Measurements from ENCODE around the gene ATG7.
A peak's percentile ranks its signal among the peaks of the same experiment; 100 is the strongest.
"Not testable (repeated sequence)": the region's sequence is repeated elsewhere in the genome, so short reads cannot be mapped to it uniquely, and the experiment has no call there.

ATG7 gene

DNA sequence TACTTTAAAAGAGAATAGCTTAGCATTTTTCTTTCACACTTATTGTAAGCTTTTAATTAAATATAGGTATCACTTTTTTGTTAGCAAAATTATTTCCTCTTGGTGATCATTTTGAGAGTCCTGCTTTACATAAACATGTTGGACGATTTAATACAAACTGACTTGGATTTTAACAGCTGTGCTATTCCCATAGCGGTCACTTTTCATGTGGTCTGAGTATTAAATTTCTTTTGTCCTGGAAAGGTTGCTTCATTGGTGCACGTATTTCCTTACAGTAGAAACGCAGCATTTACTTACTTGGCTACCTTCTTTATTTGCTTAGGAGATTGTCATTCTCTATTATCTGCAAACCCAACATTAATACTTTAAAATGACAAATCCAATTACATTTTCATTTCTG is 109.4 kb downstream of the ATG7 start:
- DNase-seq (ENCODE audit: low read depth, low spot score), result no peak
- H3K27ac ChIP-seq, result no peak overlapping the region

- no peak overlapping the region for H3K27ac ChIP-seq
- no peak for DNase-seq (ENCODE audit: low read depth, low spot score)
Measured at GRCh38 chr3:11382146-11382745, 110.0 kb downstream of the ATG7 start.

GRCh38 chr3:11384074-11384473 is 111.9 kb downstream of the ATG7 start:
- no peak for DNase-seq (ENCODE audit: low read depth, low spot score)
- H3K27ac ChIP-seq, result no peak overlapping the region

- no peak for DNase-seq (ENCODE audit: low read depth, low spot score)
- H3K27ac ChIP-seq, result no peak overlapping the region
Measured at GRCh38 chr3:11385326-11385725, 113.1 kb downstream of the ATG7 start.

- DNase-seq (ENCODE audit: low read depth, low spot score), result no peak
- H3K27ac ChIP-seq, result no peak overlapping the region
Measured at GRCh38 chr3:11385891-11386290, 113.7 kb downstream of the ATG7 start.

DNA sequence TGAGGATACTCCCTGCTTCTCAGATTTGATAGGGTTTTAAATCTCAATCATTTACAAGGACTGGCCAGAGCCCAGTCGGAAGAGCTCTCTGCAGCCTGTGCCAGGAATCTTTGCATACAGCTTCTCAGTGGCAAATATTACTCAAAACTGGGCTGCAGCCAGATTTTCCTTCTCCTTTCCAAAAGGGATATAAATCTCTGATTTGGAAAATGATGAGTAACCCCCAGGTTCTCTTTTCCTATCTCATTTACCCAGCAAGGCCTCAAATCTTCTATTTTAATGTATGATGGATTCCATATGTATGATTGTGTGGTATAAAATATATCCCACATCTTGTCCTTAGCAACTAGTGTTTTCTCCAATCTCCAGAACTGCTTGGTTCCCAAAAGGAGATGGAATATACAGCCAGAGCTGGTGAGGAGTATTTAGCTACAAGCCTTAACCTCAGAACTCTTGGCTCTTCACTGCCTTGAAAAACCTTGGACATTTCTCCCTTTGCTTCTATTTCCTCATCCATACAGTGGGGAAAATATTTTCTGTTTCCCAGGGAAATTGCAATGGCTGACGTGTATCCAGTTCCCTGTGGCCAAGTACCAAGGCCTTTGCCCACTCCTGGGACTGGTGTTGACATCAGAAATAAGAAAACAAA is 114.4 kb downstream of the ATG7 start:
- no peak overlapping the region for H3K27ac ChIP-seq
- no peak for DNase-seq (ENCODE audit: low read depth, low spot score)

- H3K27ac ChIP-seq, result no peak overlapping the region
- DNase-seq (ENCODE audit: low read depth, low spot score), result no peak
Measured at GRCh38 chr3:11389386-11390268, 117.4 kb downstream of the ATG7 start.

- DNase-seq (ENCODE audit: low read depth, low spot score), result no peak
Measured at GRCh38 chr3:11390411-11391131, 118.4 kb downstream of the ATG7 start.

GRCh38 chr3:11391174-11391879 is 119.1 kb downstream of the ATG7 start:
- H3K27ac ChIP-seq, result no peak overlapping the region
- no peak for DNase-seq (ENCODE audit: low read depth, low spot score)

More at GRCh38 chr3:11390411-11391131, 118.4 kb downstream of the ATG7 start:
- H3K27ac ChIP-seq, result no peak overlapping the region

DNA sequence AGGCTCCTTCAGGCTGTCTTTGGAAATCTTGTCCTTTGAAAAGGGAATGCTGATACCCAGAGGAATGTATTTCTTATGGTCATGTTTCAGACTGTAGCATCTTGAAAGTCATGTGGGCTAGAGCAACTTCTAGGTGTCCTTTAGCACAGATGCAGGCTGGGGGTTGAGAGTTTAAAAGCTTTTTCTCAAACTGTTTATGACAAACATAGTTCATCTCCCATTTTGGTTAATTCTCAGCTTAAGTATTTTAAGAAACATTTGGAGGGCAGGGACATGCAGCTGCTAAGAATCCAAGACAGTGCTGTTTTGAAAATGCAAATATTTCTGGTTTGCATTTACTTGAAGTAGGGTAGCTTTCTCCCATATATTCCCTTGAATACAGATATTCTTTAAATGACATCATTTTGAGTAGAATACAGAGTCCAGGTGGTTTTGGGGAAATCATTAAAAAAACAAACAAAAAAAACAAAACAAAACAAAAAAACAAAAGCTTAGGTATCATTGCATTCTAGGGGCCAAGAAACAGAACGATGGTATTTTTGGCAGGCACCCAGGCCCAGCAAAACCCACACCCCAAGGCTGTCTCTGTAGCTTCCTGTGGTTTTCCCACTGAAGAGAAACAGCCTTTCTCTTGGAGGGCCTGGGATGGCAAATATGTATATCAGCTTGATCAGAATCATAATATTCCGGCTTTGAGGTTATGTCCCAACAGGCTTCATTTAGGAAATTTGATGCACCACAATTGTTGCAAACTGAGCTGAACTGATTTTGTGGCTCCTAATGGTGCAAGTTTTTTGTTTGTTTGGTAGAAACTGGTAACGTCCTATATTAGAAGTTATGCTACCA is 120.0 kb downstream of the ATG7 start:
- peak overlapping the region; percentile 11 for H3K27ac ChIP-seq
- no peak for DNase-seq (ENCODE audit: low read depth, low spot score)

GRCh38 chr3:11392860-11393114 is 120.6 kb downstream of the ATG7 start:
- H3K27ac ChIP-seq, result peak overlapping the region; percentile 11
- DNase-seq (ENCODE audit: low read depth, low spot score), result no peak

DNA sequence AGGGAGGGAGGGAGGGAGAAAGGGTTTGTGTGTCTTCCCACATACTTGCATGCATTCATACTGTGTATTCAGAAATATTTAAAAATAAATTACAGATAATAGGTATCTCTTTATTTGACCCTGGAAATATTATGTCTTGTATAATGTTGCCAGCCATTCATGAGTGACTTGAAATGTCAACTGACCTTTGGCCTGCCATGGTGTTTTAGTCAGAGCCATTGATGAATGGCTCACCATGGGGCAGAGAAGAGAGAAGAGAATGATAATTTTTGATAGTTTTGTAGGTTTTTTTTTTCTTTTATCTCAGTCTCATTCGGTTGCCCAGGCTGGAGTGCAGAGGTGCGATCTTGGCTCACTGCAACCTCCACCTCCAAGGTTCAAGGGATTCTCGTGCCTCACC is 121.2 kb downstream of the ATG7 start:
- no peak for DNase-seq (ENCODE audit: low read depth, low spot score)

GRCh38 chr3:11394392-11394791 is 122.2 kb downstream of the ATG7 start:
- DNase-seq (ENCODE audit: low read depth, low spot score), result no peak
- no peak overlapping the region for H3K27ac ChIP-seq

More for the DNA sequence above, 121.2 kb downstream of the ATG7 start:
- no peak overlapping the region for H3K27ac ChIP-seq

- DNase-seq (ENCODE audit: low read depth, low spot score), result no peak
- H3K27ac ChIP-seq, result no peak overlapping the region
Measured at GRCh38 chr3:11400213-11400612, 128.0 kb downstream of the ATG7 start.

- H3K27ac ChIP-seq, result no peak overlapping the region
- no peak for DNase-seq (ENCODE audit: low read depth, low spot score)
Measured at GRCh38 chr3:11401434-11401833, 129.2 kb downstream of the ATG7 start.

DNA sequence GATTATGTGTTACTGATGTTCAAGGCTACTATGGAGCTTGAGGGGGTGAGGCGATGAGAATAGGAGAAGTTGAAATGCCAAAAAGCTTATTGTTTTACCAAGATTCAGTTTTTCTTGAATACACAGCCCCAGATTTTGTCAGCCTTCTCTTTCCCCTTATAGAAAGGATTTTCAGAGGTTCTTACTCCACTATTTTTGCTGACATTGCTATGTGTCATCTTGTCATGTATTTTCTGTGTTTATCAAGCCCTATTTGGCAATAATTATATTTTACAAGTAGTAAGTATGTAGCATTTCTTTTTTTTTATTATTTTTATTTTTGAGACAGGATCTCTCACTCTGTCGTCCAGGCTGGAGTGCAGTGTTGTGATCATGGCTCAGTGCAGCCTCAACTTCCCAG is 133.1 kb downstream of the ATG7 start:
- no peak overlapping the region for H3K27ac ChIP-seq
- no peak for DNase-seq (ENCODE audit: low read depth, low spot score)

- no peak for DNase-seq (ENCODE audit: low read depth, low spot score)
- no peak overlapping the region for H3K27ac ChIP-seq
Measured at GRCh38 chr3:11407644-11408043, 135.4 kb downstream of the ATG7 start.

DNA sequence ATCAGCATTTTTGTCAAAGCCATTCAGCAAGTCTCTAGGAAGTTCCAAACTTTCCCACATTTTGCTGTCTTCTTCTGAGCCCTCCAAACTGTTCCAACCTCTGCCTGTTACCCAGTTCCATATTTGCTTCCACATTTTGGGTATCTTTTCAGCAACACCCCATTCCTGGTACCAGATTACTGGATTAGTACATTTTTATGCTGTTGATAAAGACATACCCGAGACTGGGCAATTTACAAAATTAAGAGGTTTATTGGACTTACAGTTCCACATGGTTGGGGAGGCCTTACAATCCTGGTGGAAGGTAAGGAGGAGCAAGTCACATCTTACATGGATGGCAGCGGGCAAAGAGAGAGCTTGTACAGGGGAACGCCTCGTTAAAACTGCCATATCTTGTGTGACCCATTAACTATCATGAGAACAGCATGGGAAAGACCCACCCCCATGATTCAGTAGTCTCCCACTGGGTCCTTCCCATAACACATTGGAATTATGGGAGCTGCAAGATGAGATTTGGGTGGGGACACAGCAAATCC is 136.2 kb downstream of the ATG7 start:
- H3K27ac ChIP-seq; DNase-seq (ENCODE audit: low read depth, low spot score): not testable (repeated sequence)

DNA sequence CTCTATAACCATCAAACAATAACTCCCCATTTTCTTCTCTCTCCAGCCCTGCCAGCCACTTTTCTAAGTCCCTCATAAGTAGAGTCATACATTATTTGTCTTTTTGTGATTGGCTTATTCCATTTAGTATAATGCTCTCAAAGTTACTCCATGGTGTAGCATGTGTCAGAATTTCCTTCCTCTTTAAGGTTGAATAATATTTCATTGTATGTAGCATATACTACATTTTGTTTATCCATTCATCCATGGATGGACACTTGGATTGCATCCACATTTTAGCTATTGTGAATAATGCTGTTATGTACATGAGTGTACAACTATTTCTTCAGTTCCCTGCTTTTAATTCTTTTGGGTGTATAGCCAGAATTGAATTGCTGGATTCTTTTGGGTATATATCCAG is 138.4 kb downstream of the ATG7 start:
- no peak for DNase-seq (ENCODE audit: low read depth, low spot score)
- H3K27ac ChIP-seq, result no peak overlapping the region
